SU-DHL-6 (cell line): ENCODE results near the gene SETBP1.

Experiments
- H2AFZ ChIP-seq: fragments of 200-600 bp; sonication (generic); 2 replicates; pipeline ENCODE4 v1.6.1; 2014; ENCODE audit warnings: low read depth, mild to moderate bottlenecking, moderate library complexity, mixed read lengths, antibody characterized with exemption, low read length; ENCODE audit not compliant: severe bottlenecking
- H3F3A ChIP-seq: fragments of 200-600 bp; shearing (Covaris generic); 2 replicates; pipeline ENCODE4 v1.6.0; 2016; ENCODE audit warnings: antibody characterized with exemption, mild to moderate bottlenecking; ENCODE audit not compliant: insufficient read depth
- H3K27ac ChIP-seq: fragments of 200-600 bp; sonication (generic); 2 replicates; pipeline ENCODE4 v1.5.1; 2016; ENCODE audit warnings: low read depth, mild to moderate bottlenecking, low read length, moderate library complexity, mixed read lengths
- H3K27me3 ChIP-seq: fragments of 200-600 bp; sonication (generic), shearing (Covaris generic); 2 replicates; pipeline ENCODE4 v1.6.0; 2014; ENCODE audit warnings: mild to moderate bottlenecking, low read length
- H3K36me3 ChIP-seq: fragments of 200-600 bp; sonication (generic); 2 replicates; pipeline ENCODE4 v1.6.1; 2014; ENCODE audit warnings: mild to moderate bottlenecking, low read length, mixed read lengths
- H3K4me2 ChIP-seq: fragments of 300-600, 200-600 bp; shearing (Covaris generic), sonication (generic); 2 replicates; pipeline ENCODE4 v1.6.0; 2014; ENCODE audit warnings: low read length, low read depth, mild to moderate bottlenecking; ENCODE audit not compliant: poor library complexity, severe bottlenecking
- H3K4me3 ChIP-seq: fragments of 200-600 bp; sonication (generic); 2 replicates; pipeline ENCODE4 v1.5.1; 2014; ENCODE audit warnings: antibody characterized with exemption, low read length, mild to moderate bottlenecking, mixed read lengths; ENCODE audit not compliant: insufficient read depth, poor library complexity, severe bottlenecking
- H3K79me2 ChIP-seq: fragments of 200-600 bp; sonication (generic); 2 replicates; pipeline ENCODE4 v1.6.1; 2014; ENCODE audit warnings: mild to moderate bottlenecking, low read length, moderate library complexity; ENCODE audit not compliant: insufficient read depth
- H3K9ac ChIP-seq: fragments of 200-600 bp; sonication (generic); 2 replicates; pipeline ENCODE4 v1.7.0; 2014; ENCODE audit warnings: mild to moderate bottlenecking, low read length
- H3K9me2 ChIP-seq: fragments of 200-600 bp; sonication (generic); replicated peaks from 2 replicates; pipeline ENCODE4 v1.6.1; 2014; ENCODE audit warnings: low read length; ENCODE audit not compliant: insufficient read depth
- H3K9me3 ChIP-seq: fragments of 200-600 bp; sonication (generic); 2 replicates; pipeline ENCODE4 v1.6.1; 2014; ENCODE audit warnings: low read length, mixed read lengths; ENCODE audit not compliant: insufficient read depth
- H4K20me1 ChIP-seq: fragments of 200-600 bp; sonication (generic); 2 replicates; pipeline ENCODE4 v1.6.1; 2014; ENCODE audit warnings: low read depth, mild to moderate bottlenecking, antibody characterized with exemption, low read length, moderate library complexity, mixed read lengths
- CTCF ChIP-seq: fragments of 200-600 bp; sonication (generic); IDR thresholded peaks from one replicate; pipeline ENCODE4 v1.5.1; 2017; ENCODE audit warnings: antibody characterized with exemption, mild to moderate bottlenecking, low read length, moderate library complexity; ENCODE audit not compliant: insufficient read depth, poor library complexity, severe bottlenecking
- EZH2phosphoT487 ChIP-seq: fragments of 200-600 bp; sonication (generic), shearing (Covaris generic); conservative IDR thresholded peaks from 2 replicates; pipeline ENCODE4 v1.6.1; 2018; ENCODE audit warnings: mild to moderate bottlenecking, antibody characterized with exemption, low read length, moderate library complexity, mixed read lengths

Gene SETBP1

GRCh38 chr18:44896846-44897245, 216.2 kb downstream of the SETBP1 start:
- H3K4me2 ChIP-seq = no peak overlapping the region
- no peak for TF ChIP-seq EZH2phosphoT487
- TF ChIP-seq CTCF = no peak

GRCh38 chr18:44897411-44897810, 216.7 kb downstream of the SETBP1 start:
- no peak overlapping the region for H3K4me2 ChIP-seq
- H3K4me3 ChIP-seq = no peak overlapping the region
- H3F3A ChIP-seq = no peaks in the 10 kb centered on the region
- H3K9me3 ChIP-seq = no peaks in the 10 kb centered on the region
- no peak overlapping the region for H3K27ac ChIP-seq
- H3K36me3 ChIP-seq = no peaks in the 10 kb centered on the region
- H3K9me2 ChIP-seq = no peaks in the 10 kb centered on the region
- H3K9ac ChIP-seq = no peak overlapping the region
- TF ChIP-seq EZH2phosphoT487 = no peak
- TF ChIP-seq CTCF = no peak
- H3K27me3 ChIP-seq = no peaks in the 10 kb centered on the region
- H2AFZ ChIP-seq = no peak overlapping the region
- no peaks in the 10 kb centered on the region for H3K79me2 ChIP-seq
- H4K20me1 ChIP-seq = no peaks in the 10 kb centered on the region

More at GRCh38 chr18:44896846-44897245, 216.2 kb downstream of the SETBP1 start:
- no peak overlapping the region for H3K4me3 ChIP-seq
- H2AFZ ChIP-seq = no peak overlapping the region
- no peaks in the 10 kb centered on the region for H3K9me3 ChIP-seq
- no peaks in the 10 kb centered on the region for H3K27me3 ChIP-seq
- no peak overlapping the region for H3K27ac ChIP-seq
- no peak overlapping the region for H3K9ac ChIP-seq
- H3F3A ChIP-seq = no peaks in the 10 kb centered on the region
- no peaks in the 10 kb centered on the region for H3K79me2 ChIP-seq
- no peaks in the 10 kb centered on the region for H3K9me2 ChIP-seq
- no peaks in the 10 kb centered on the region for H3K36me3 ChIP-seq
- H4K20me1 ChIP-seq = no peaks in the 10 kb centered on the region

GRCh38 chr18:44897816-44898215, 217.1 kb downstream of the SETBP1 start:
- TF ChIP-seq CTCF (no peak), EZH2phosphoT487 (no peak)

More at GRCh38 chr18:44897816-44898215, 217.1 kb downstream of the SETBP1 start:
- Histone ChIP-seq H3K4me2 (no peak overlapping the region), H3K36me3 (no peaks in the 10 kb centered on the region), H3K79me2 (no peaks in the 10 kb centered on the region), H3K9me2 (no peaks in the 10 kb centered on the region), H4K20me1 (no peaks in the 10 kb centered on the region), H3K9ac (no peak overlapping the region), H3K9me3 (no peaks in the 10 kb centered on the region), H3K27me3 (no peaks in the 10 kb centered on the region), H2AFZ (no peak overlapping the region), H3F3A (no peaks in the 10 kb centered on the region), H3K4me3 (no peak overlapping the region), H3K27ac (no peak overlapping the region)
